Measurements from ENCODE around the gene DCN.

The DCN gene

DNA sequence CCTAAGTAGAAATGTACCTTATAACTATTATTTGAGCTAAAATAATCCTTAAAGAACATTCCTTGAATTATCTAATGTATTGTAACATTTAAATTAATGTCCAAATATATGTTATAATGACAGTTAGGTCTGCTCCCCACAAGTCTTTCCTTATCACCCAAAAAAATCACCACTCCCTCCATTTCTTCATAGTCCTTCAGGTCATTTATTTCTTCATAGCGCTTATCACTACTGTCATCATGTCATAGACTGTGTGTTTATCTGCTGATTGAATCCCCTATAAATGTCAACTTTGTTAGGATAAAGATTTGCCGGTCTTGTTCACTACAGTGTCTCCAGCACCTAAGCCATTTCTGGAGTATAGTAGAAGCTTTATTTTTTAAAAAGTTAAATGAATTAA, 83.3 kb downstream of the DCN start:
- DNase-seq: no peak

DNA sequence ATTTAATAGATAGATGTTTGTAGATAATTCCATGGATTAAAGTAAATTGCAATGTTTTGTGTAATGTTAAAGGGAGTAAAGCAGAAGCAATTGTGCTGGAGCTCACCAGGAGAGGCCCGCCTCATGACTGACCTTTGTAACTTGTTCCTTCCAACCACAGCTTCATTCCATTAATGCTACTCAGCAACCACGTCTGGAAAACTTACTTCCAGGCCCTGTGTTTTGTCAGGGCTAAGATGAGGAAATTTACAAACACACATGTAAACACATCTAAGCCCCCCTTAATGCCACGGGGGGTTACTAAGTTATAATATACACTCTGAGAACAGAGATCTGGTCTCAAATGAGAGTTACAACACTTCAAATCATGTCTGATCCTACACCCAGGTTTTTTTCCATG, 83.7 kb downstream of the DCN start:
- no peak for DNase-seq

DNA sequence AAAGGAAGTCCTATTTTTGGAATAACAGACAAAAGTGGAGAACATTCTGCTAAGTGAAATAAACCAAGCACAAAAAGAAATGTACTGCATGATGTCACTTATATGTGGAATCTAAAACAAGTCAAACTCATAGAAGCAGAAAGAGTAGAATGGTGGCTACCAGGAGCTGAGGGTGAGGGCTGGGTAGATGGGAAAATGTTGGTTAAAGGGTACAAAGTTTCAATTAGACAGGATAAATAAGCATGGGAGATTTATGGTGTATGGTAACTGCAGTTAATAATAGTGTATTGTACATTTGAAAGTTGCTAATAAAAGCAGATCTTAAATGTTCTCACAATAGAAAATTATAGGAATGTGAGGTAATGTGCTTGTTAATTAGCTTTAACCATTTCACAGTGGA, 84.2 kb downstream of the DCN start:
- no peak for DNase-seq

DNA sequence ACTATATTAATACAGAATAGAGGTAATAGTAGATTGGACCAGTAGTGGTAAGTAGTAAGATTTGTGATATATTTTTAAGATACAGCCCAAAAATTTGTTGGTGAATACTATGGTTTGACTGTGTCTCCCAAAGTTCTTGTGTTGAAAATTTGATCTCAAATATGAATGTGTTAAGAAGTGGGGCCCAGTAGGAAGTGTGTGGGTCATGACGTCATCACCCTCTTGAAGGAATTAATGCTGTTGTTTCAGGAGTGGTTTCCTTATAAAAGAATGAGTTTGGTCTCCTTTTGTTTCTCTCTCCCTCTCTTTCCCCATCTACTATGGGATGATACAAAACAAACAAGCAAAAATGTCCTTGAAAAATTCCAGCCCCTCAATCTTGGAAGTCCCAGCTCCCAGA, 87.7 kb downstream of the DCN start:
- no peak for DNase-seq

DNA sequence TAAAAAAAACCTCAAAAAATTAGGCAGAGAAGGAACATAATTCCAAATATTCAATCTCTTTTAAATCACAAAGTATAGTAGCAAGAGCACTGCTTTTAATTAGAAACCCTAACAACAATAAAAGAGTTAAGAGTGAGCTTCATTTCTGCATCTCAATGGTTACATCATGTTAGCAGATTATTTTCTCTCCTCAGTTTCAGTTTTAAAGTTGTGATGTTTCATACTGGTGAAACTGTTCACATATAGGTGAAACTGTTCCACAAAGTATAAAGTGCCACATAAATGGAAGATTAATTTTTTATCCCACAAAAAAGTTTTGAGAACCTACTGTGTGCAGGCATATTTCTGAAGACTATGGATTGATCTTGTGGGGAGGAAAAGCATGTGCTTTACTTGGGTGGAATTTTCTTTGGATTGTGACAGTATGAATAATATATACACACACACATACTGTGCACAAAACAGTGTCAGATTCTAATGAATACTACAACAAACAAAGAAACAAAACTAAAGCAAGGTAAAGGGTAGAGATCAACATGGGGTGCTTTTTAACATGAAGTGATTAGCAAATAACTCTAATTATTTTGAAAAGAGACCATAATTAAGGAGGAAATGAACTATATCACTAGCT, 88.5 kb downstream of the DCN start:
- no peak for DNase-seq

DNA sequence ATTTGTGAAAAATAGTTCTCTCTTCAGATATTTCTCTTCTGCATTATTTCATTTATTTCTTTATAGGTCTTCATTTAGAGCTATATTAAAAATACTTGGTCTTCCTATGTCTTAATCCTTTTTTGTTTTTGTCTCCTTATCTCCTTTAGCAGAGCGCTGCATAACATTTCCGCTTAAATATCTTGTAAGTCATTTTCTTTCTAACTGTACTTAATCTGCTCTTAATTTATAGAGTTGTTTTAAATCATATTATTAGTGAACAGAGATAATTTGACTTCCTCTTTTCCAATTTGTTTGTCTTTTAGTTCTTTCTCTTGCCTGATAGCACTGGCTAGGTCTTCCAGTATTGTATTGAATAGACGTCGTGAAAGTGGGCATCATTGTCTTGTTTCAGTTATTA, 89.3 kb downstream of the DCN start:
- DNase-seq: no peak

DNA sequence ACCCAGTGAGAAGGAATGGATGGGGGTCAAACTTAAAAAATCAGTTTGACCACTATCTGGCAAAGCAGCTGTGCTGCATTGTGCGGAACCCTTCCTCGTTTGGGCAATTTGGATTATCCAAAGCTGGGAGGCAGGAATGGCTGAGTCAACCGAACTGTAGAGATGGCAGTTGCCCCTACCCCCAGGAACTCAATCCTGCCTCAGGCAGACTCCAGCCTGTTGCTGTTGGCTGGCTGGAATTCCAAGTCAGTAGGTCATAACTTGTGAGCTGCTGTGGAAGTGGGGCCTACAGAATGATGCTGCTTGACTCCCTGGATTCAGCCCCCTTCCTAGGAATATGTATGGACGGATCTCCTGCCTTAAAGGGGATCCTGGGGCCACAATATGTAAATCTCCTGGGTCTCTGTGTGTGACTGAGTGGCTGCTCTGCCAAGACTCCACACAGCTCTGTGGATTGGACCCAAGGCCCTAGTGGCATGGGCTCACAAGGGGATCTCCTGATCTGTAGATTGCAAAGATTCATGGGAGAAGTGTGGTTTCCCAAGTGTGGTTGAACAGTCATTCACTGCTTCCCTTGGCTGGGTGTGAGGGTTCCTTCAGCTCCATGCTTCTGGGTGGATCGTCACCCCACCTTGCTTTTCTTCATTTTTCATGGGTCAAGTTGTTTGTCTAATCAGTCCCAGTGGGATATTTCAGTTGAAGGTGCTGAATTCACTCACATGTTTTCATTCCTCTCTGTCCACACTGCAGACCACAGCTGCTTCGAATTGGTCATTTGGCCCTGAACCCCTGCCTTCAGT, 90.5 kb downstream of the DCN start:
- no peak for DNase-seq

Measured in cerebellar nuclear complex (tissue), 1 donor.